ENCODE measurements around the gene FANCE. TPM values are rescaled to one million over a fixed set of nuclear protein-coding genes. Genes with fewer than 3 reads are reported as not detected.

Gene FANCE
- total RNA-seq, 1 donor from 2014 or later = 33.4 TPM

GRCh38 chr6:35409245-35409644, 42.9 kb upstream of the FANCE start:
- Mint-ChIP-seq H3K9me3 (ENCODE audit: unreplicated experiment) (peaks cover 2% of the 10 kb centered on the region), H3K36me3 (ENCODE audit: unreplicated experiment) (peaks cover 8% of the 10 kb centered on the region), H3K27me3 (ENCODE audit: unreplicated experiment) (peaks cover 5% of the 10 kb centered on the region), H3K4me1 (ENCODE audit: low read depth, unreplicated experiment) (peaks cover 35% of the 10 kb centered on the region), H3K27ac (ENCODE audit: unreplicated experiment) (no peak overlapping the region), H3K4me3 (ENCODE audit: unreplicated experiment) (no peak overlapping the region)
- DNase-seq = no peak
- TF ChIP-seq CTCF (IDR thresholded peaks at IDR 0.05; ENCODE audit: partially characterized antibody, unreplicated experiment) = no peak

- Mint-ChIP-seq H3K36me3 (ENCODE audit: unreplicated experiment) (peaks cover 8% of the 10 kb centered on the region), H3K27ac (ENCODE audit: unreplicated experiment) (no peak overlapping the region), H3K9me3 (ENCODE audit: unreplicated experiment) (peaks cover 2% of the 10 kb centered on the region), H3K27me3 (ENCODE audit: unreplicated experiment) (peaks cover 5% of the 10 kb centered on the region), H3K4me3 (ENCODE audit: unreplicated experiment) (peak overlapping the region; percentile 2), H3K4me1 (ENCODE audit: low read depth, unreplicated experiment) (peaks cover 38% of the 10 kb centered on the region)
- TF ChIP-seq CTCF (IDR thresholded peaks at IDR 0.05; ENCODE audit: partially characterized antibody, unreplicated experiment) = no peak
- no peak for DNase-seq
These were observed 42.0 kb upstream of the FANCE start for GRCh38 chr6:35410131-35410530.

DNA sequence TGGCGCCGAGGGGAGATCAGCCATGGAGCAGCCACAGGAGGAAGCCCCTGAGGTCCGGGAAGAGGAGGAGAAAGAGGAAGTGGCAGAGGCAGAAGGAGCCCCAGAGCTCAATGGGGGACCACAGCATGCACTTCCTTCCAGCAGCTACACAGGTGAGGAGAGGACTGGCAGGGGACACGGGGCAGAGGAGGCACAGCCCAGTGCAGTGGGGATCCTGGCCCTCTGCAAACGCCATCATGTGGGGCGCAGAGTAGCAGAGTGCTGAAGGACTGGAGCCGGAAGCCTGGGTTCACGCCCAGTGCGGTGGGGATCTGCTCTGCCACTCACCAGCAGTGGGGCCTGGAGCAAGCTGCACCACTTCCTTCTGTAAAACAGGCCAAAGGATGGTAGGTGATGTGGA, 41.1 kb upstream of the FANCE start:
- Mint-ChIP-seq H3K4me1 (ENCODE audit: low read depth, unreplicated experiment) (peaks cover 36% of the 10 kb centered on the region), H3K27ac (ENCODE audit: unreplicated experiment) (no peak overlapping the region), H3K4me3 (ENCODE audit: unreplicated experiment) (no peak overlapping the region), H3K36me3 (ENCODE audit: unreplicated experiment) (peaks cover 8% of the 10 kb centered on the region), H3K9me3 (ENCODE audit: unreplicated experiment) (peaks cover under 1% of the 10 kb centered on the region), H3K27me3 (ENCODE audit: unreplicated experiment) (peaks cover 3% of the 10 kb centered on the region)
- no peak for DNase-seq
- no peak for TF ChIP-seq CTCF (IDR thresholded peaks at IDR 0.05; ENCODE audit: partially characterized antibody, unreplicated experiment)

DNA sequence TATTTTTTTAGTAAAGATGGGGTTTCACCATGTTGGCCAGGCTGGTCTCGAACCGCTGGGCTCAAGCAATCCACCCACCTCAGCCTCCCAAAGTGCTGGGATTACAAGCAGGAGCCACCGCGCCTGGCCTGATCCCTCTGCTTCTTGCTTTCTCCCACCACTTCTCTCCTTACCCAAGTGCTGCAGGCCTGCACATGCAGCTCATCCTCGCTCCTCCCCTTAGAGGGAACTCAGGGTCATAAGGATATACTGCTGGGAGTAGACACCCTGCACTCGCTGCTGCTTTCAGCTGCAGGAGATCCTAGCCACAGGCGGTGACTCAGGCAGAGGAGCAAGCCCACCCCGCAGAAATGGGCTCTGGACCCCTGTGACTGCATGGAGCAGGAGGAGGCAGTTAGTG, 40.0 kb upstream of the FANCE start:
- no peak for TF ChIP-seq CTCF (IDR thresholded peaks at IDR 0.05; ENCODE audit: partially characterized antibody, unreplicated experiment)
- H3K4me3 Mint-ChIP-seq (ENCODE audit: unreplicated experiment) = no peak overlapping the region
- peaks cover 1% of the 10 kb centered on the region for H3K27me3 Mint-ChIP-seq (ENCODE audit: unreplicated experiment)
- peaks cover 8% of the 10 kb centered on the region for H3K36me3 Mint-ChIP-seq (ENCODE audit: unreplicated experiment)
- no peak for DNase-seq
- H3K9me3 Mint-ChIP-seq (ENCODE audit: unreplicated experiment) = no peaks in the 10 kb centered on the region
- H3K27ac Mint-ChIP-seq (ENCODE audit: unreplicated experiment) = no peak overlapping the region
- H3K4me1 Mint-ChIP-seq (ENCODE audit: low read depth, unreplicated experiment) = peaks cover 30% of the 10 kb centered on the region

DNA sequence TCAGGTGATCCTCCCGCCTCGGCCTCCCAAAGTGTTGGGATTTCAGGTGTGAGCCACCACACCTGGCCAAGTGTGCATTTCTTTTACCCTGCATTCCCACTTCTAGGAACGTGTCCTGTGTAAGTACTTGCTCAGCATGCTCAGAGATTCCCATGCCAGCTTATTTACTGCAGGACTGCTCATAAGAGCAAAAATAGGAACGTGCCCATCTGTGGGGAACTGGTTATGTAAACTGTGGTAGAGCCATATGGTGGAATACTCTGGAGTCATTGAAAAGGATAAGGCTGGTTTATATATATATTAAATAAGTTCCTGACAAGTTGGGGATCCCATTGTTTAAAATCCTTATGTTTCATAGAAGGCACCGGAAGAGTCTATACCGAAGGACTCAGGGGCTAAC, 38.2 kb upstream of the FANCE start:
- Mint-ChIP-seq H3K9me3 (ENCODE audit: unreplicated experiment) (no peaks in the 10 kb centered on the region), H3K4me1 (ENCODE audit: low read depth, unreplicated experiment) (peaks cover 14% of the 10 kb centered on the region), H3K27ac (ENCODE audit: unreplicated experiment) (no peak overlapping the region), H3K4me3 (ENCODE audit: unreplicated experiment) (no peak overlapping the region), H3K27me3 (ENCODE audit: unreplicated experiment) (peaks cover 1% of the 10 kb centered on the region), H3K36me3 (ENCODE audit: unreplicated experiment) (peaks cover 8% of the 10 kb centered on the region)
- no peak for TF ChIP-seq CTCF (IDR thresholded peaks at IDR 0.05; ENCODE audit: partially characterized antibody, unreplicated experiment)
- DNase-seq = no peak
